NT2/D1 (cell line): Measurements from ENCODE around the gene SAMD15.

Source experiments
- DNase-seq: peaks from one replicate; pipeline ENCODE4 v3.0.0-alpha.2; 2011; ENCODE audit warnings: low read depth, low spot score
- H3K27me3 ChIP-seq: 2 replicates; pipeline ENCODE4 v1.6.0; 2011; ENCODE audit warnings: mild to moderate bottlenecking; ENCODE audit not compliant: insufficient read length, insufficient read depth
- H3K36me3 ChIP-seq: 2 replicates; pipeline ENCODE4 v1.6.1; 2011; ENCODE audit warnings: mild to moderate bottlenecking, low read length, mixed read lengths; ENCODE audit not compliant: insufficient read depth, insufficient read length
- H3K4me1 ChIP-seq: 2 replicates; pipeline ENCODE4 v1.5.1; 2011; ENCODE audit not compliant: insufficient read depth, insufficient read length
- H3K4me3 ChIP-seq: 2 replicates; pipeline ENCODE4 v1.5.1; 2011; ENCODE audit warnings: low read depth; ENCODE audit not compliant: insufficient read length
- H3K9ac ChIP-seq: 2 replicates; pipeline ENCODE4 v1.6.0; 2011; ENCODE audit warnings: low read depth; ENCODE audit not compliant: insufficient read length
- H3K9me3 ChIP-seq: 2 replicates; pipeline ENCODE4 v1.5.1; 2011; ENCODE audit warnings: mild to moderate bottlenecking, low read length; ENCODE audit not compliant: insufficient read depth
- SUZ12 ChIP-seq: IDR thresholded peaks from 2 replicates; pipeline ENCODE4 v1.6.1; 2011; ENCODE audit not compliant: insufficient read length, insufficient read depth; ENCODE audit errors: extremely low read depth
- YY1 ChIP-seq: IDR thresholded peaks from 2 replicates; pipeline ENCODE4 v1.6.1; 2011; ENCODE audit not compliant: insufficient read length, insufficient read depth
- ZNF274 ChIP-seq: IDR thresholded peaks from 2 replicates; pipeline ENCODE4 v1.6.1; 2011; ENCODE audit warnings: mild to moderate bottlenecking, low read depth, low read length

The SAMD15 gene

DNA sequence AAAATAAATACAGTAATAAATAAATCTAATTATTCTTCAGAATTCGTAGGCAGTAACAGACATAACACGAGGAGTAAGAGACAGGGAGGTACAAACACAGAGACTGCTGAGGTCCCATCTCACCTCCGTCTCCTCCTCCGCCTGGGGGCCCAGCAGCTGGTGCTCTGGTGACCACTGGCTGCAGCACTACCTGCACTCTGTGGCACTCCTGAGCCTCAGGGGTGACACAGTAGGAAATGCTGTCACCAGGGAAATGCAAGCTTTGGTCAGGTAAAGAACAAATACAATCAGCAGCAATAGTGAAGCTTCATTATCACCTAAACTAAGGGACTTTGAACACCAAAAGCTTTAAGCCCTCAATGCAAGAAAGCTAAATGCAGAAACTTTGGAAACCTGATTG is 36.8 kb upstream of the SAMD15 start:
- no peak overlapping the region for H3K4me3 ChIP-seq
- TF ChIP-seq ZNF274, result no peak
- no peaks in the 10 kb centered on the region for H3K4me1 ChIP-seq
- H3K36me3 ChIP-seq, result peaks cover 21% of the 10 kb centered on the region
- H3K9me3 ChIP-seq, result no peaks in the 10 kb centered on the region
- no peak for DNase-seq
- H3K27me3 ChIP-seq, result no peaks in the 10 kb centered on the region
- H3K9ac ChIP-seq, result no peak overlapping the region

DNA sequence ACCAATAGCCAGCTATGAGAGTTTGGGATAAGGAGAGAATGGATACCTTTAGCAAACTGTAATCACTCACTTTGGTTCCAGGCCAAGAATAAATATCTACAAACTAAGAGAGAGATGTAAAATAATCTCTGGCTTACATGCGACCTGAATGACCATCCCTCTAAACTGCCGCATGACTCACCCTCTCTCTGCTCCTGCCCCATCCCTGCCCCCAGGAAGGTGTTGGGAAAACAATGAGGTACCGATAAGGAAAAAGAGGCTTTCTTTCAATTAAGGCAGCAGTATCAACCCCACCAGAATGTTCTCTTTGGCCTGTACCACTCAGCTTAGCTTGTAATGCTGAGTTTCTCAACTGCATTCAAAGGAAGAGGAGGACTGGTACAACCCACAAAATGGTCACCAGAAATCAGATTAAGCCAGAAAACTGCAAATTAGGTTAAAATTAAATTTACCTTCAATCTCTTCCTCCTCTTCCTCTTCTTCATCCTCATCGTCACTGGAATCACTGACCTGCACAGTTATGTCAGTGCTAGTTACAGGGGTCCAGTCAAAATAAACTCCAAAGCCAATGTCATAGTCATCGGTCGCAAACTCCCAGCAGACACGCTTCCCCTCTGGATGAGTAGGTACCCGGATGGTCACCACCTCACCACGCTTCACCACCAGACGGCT is 34.3 kb upstream of the SAMD15 start:
- Histone ChIP-seq H3K36me3 (peaks cover 21% of the 10 kb centered on the region), H3K9ac (no peak overlapping the region), H3K4me1 (no peaks in the 10 kb centered on the region), H3K9me3 (no peaks in the 10 kb centered on the region), H3K4me3 (no peak overlapping the region), H3K27me3 (no peaks in the 10 kb centered on the region)
- no peak for TF ChIP-seq YY1
- no peak for TF ChIP-seq SUZ12
- no peak for TF ChIP-seq ZNF274
- DNase-seq, result no peak

DNA sequence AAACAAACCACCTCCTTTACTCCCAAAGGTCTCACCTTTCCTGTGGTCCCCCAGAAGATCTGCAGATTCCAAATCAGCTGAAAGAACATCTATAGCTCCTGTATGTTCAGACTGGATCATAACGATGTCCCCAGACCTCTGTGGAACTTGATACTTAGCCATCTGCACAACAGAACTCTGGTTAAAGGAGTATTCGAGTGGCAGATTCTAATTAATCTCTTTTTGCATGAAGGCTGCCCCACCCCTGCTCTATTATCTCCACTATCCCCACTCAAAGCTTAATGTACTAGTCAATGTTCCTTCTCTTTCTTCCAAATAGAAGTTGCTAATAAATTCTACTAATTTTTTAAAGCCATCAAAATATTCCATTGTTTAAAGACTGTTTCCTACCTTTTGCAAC is 33.5 kb upstream of the SAMD15 start:
- DNase-seq, result no peak
- Histone ChIP-seq H3K36me3 (peaks cover 21% of the 10 kb centered on the region), H3K4me3 (no peak overlapping the region), H3K9me3 (no peaks in the 10 kb centered on the region), H3K4me1 (no peaks in the 10 kb centered on the region), H3K9ac (no peak overlapping the region), H3K27me3 (no peaks in the 10 kb centered on the region)
- TF ChIP-seq ZNF274, result no peak
- TF ChIP-seq YY1, result no peak
- TF ChIP-seq SUZ12, result no peak

DNA sequence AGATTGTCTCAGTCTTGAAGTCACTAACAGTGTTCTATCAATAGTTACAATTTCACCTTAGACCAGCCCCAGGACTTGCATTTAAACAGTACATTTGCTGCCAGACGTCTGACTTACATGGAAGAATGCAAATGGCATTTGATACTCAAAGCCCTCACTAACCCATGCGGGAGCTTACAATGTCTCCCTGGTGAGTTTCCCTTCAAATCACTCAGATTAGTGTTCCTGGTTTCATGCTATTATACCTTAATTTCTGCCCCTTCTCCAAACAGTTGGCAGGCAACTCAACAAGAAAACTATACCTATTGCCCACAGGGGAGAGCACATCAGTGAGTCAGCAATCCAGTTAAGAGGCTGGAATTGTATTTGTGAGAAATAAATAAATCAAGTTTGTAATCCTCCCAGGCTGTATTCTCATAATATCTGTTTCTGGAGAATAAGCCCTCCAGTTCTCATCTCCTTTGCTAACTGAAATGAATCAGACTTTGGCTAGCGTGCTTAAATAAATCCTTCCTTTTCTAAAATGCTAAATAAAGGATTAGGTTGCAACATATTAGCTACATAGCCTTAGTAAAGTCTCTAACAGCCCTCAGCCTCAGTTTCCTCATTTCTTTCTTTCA is 32.7 kb upstream of the SAMD15 start:
- TF ChIP-seq ZNF274 (no peak), YY1 (no peak), SUZ12 (no peak)
- H3K27me3 ChIP-seq, result no peaks in the 10 kb centered on the region
- H3K9ac ChIP-seq, result no peak overlapping the region
- no peak for DNase-seq
- peaks cover 21% of the 10 kb centered on the region for H3K36me3 ChIP-seq
- no peak overlapping the region for H3K4me3 ChIP-seq
- H3K9me3 ChIP-seq, result no peaks in the 10 kb centered on the region
- no peaks in the 10 kb centered on the region for H3K4me1 ChIP-seq

- DNase-seq, result no peak
- no peak for TF ChIP-seq ZNF274
- no peak for TF ChIP-seq YY1
- no peak for TF ChIP-seq SUZ12
- no peaks in the 10 kb centered on the region for H3K4me1 ChIP-seq
- H3K9ac ChIP-seq, result no peak overlapping the region
- H3K9me3 ChIP-seq, result no peaks in the 10 kb centered on the region
- peaks cover 10% of the 10 kb centered on the region for H3K36me3 ChIP-seq
- no peaks in the 10 kb centered on the region for H3K27me3 ChIP-seq
- no peak overlapping the region for H3K4me3 ChIP-seq
Observed at GRCh38 chr14:77346495-77346894, 30.7 kb upstream of the SAMD15 start.

DNA sequence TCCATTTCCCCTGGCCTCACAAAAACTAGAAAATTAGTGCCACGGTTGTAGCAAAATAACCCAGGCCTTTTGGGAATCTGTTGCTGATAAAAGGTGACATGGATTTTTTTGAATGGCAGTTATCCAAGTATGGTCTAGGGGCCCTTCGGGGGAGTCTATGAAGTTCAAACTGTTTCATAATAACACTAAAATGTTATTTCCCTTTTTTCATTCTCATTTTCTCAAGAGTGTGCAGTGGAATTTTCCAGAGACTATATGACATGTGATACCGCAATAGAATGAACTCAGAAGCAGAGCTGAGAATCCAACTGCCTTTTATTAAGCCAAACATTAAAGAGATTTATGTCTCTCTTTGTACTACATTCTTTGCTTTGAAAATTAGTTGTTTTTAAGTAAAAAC is 29.4 kb upstream of the SAMD15 start:
- H3K4me3 ChIP-seq, result no peak overlapping the region
- H3K9ac ChIP-seq, result no peak overlapping the region
- no peaks in the 10 kb centered on the region for H3K4me1 ChIP-seq
- DNase-seq, result no peak
- H3K9me3 ChIP-seq, result no peaks in the 10 kb centered on the region
- H3K27me3 ChIP-seq, result no peaks in the 10 kb centered on the region
- TF ChIP-seq SUZ12 (no peak), YY1 (no peak), ZNF274 (no peak)
- H3K36me3 ChIP-seq, result peaks cover 6% of the 10 kb centered on the region

DNA sequence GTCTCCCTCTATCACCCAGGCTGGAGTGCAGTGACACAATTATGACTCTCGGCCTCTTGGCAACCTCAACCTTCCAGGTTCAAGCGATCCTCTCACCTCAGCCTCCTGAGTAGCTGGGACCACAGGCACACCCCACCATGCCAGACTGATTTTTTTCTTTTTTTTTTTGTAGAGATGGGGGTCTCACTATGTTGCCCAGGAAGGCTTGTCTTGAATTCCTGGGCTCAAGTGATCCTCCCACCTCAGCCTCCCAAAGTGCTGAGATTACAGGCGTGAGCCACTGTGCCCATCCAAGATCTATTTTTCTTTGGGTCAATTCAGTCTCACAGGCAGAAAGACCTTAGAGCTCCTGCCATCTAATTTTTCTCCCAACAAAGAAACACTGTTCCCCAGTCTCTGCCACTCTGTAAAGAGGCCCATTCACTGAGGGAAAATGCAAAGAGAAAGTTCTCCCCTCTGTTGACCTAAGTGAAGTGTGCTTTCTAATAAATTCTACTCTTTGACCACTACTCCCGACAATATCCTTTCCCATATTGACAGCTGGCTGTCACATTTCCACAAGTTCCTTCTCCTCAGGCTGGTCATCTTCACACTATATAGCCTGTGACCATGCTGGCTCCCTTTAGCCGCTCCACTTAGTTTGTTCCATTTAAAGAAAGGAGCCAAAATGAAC is 23.6 kb upstream of the SAMD15 start:
- Histone ChIP-seq H3K9ac (no peak overlapping the region), H3K4me1 (no peaks in the 10 kb centered on the region), H3K36me3 (peaks cover 2% of the 10 kb centered on the region), H3K9me3 (no peaks in the 10 kb centered on the region), H3K27me3 (no peaks in the 10 kb centered on the region), H3K4me3 (no peak overlapping the region)
- TF ChIP-seq YY1, result no peak
- no peak for TF ChIP-seq ZNF274
- no peak for TF ChIP-seq SUZ12
- DNase-seq, result no peak
